Stimulated activated CD8-positive, alpha-beta memory T cell treated with anti-CD3 and anti-CD28 coated beads, Interleukin-2, amount 100 ng/mL, for 48 hours (primary cell): ENCODE results near the gene MYO1H.

ENCODE experiments used
- DNase-seq, 2 donors: peaks; one replicate each; pipeline ENCODE4 v3.0.0-alpha.2; 2020; ENCODE audit warnings: low read depth in 2 of 2

MYO1H gene

DNA sequence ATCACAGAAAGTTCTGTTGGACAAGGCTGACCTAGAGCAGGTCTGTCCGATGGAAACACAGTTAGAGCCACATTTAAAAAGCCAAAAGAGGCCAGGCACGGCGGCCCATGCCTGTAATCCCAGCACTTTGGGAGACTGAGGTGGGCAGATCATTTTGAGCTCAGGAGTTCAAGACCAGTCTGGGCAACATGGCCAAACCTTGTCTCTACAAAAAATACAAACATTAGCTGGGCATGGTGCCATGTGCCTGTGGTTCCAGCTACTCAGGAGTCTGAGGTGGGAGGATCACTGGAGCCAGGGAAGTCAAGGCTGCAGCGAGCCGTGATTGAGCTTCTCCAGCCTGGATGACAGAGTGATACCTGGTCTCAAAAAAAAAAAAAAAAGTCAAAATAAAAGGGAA, 144.7 kb downstream of the MYO1H start:
- no peak for DNase-seq

DNA sequence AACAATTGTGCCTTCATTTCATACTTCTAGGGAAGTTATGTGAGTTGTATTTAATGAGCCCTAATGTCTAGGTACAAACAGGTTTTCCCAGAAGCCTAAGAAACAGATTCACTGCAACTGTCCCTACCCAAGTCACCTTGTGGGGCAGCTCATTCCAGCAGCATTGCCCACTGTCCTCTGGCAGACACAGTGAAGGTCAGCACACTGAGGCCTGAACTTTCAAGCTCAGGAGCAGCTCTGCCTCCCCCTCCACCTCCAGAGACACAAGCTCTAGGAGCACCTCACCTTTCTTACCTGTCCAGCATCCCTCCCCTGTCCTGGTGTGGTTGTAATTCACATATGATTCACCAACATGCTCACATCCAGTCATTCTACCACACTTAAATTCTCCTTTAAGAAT, 145.4 kb downstream of the MYO1H start:
- DNase-seq, result no peak

DNA sequence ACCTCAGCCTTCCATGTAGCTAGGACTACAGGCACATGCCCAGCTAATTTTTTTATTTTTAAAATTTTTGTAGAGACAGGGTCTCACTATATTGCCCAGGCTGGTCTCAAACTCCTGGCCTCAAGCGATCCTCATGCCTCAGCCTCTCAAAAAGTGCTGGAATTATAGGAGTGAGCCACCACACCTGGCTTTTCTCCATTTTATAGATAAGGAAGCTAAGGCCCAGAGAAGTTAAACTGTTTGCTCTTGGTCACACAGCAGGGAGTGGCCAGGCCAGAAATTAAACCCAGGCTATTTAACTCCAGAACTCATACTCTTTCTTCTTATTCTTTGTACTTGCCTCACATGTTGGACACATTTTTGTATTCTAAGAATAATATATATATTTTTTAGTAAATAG, 146.2 kb downstream of the MYO1H start:
- no peak for DNase-seq

DNA sequence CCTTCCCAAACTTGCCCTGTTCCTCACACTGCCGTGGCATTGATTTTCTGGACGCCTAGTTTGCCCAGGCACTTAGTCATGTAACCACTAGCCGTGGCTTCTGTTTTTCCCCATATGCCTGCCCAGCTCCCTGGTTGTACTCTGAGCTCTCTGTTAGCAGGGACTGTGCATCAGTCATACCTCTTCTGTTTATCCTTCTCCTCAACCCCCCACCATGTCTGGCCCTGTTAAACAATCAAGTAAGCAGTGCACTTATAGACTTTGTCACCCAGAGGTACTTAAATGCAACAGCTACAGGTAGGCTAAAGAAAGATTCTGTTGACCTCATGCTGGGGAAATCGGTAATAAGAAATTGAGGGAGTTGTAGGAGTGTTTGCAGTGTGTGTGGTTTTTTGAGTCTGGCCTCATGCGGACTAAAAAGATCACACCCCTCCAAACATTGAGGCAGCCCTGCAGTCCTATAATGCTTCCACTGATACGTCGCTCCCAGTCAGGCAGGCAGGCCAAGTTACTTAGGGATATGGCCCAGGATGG, 146.7 kb downstream of the MYO1H start:
- DNase-seq, result no peak

DNA sequence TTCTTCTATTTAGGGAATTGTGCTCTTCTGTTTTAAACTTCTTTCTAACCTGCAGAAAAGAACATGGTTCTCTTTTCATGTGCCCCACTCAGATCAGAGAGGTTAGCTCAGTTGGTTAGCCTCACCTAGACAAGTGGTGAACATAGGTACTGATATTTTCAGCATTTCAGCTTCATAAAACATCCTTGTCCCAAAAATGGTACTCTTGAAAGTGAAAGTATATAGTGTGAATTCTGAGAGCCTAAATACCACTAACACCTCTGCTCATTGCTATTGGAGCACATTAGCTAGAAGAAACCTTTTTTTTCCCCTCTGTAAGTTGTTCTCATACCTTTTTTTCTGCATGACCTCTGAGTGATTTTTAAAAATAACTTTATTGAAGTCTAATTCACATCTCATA, 147.3 kb downstream of the MYO1H start:
- DNase-seq, result no peak

DNA sequence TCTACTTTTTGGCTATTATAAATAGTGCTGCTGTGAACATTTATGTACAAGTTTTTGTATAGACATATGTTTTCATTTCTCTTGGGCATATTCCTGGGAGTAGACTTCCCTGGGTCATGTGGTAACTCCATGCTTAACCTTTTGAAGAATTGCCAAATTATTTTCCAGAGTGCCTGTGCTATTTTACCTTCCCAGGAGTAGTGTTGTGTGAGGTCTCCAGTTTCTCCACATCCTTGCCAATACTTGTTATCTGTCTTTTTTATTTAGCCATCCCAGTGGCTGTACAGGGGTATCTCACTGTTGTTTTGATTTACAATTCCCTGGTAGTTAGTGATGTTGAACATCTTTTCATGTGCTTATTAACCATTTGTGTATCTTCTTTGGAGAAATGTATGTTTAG, 148.6 kb downstream of the MYO1H start:
- DNase-seq, result no peak

DNA sequence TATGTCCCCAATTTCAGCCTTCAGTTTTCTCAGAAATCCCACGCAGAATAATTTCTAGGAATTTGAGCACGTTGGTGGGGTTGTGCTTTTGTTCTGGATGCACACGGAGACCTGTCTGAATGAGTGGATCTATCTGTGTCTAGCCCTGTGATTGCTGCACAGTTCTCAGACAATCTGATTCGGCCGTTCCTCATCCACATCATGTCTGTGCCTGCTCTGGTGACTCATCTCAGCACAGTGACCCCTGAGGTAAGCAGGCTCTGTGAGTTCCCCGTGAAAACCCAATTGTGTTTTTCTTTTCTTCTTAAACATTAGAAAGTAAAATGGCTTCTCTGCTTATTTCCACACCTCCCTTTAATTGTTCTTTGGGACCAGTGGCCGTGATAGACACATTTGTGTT, 150.0 kb downstream of the MYO1H start:
- DNase-seq, result no peak
